ENCODE results near the gene DAB1.

The DAB1 gene

GRCh38 chr1:57300186-57300585 is 123.7 kb downstream of the DAB1 start:
- DNase-seq (ENCODE audit: low spot score): no peak
- no peak overlapping the region for H3K27ac ChIP-seq
- POLR2A ChIA-PET (ENCODE audit: low non-redundant PET): no interaction called here
- CTCF ChIA-PET: interaction anchor here (1.1 kb wide), 1 partner anchor 11 kb away, joined by 5 read pairs; no protein-coding TSS in a partner anchor
- no peak for TF ChIP-seq CTCF (conservative IDR thresholded peaks at IDR 0.05; ENCODE audit: low read depth)

GRCh38 chr1:57296726-57297250 is 127.1 kb downstream of the DAB1 start:
- H3K27ac ChIP-seq: no peak overlapping the region
- ChIA-PET CTCF (no interaction called here), POLR2A (ENCODE audit: low non-redundant PET) (no interaction called here)
- no peak for TF ChIP-seq CTCF (conservative IDR thresholded peaks at IDR 0.05; ENCODE audit: low read depth)
- DNase-seq (ENCODE audit: low spot score): no peak

- ChIA-PET CTCF (interaction anchor here (0.7 kb wide), 1 partner anchor 562 kb away, joined by 4 read pairs; no protein-coding TSS in a partner anchor), POLR2A (ENCODE audit: low non-redundant PET) (no interaction called here)
- H3K27ac ChIP-seq: no peak overlapping the region
- no peak for TF ChIP-seq CTCF (conservative IDR thresholded peaks at IDR 0.05; ENCODE audit: low read depth)
- DNase-seq (ENCODE audit: low spot score): no peak
These were observed 128.5 kb downstream of the DAB1 start for GRCh38 chr1:57295326-57295725.

- no peak for DNase-seq (ENCODE audit: low spot score)
- CTCF ChIA-PET: interaction anchor here (0.6 to 1.0 kb wide), 2 partner anchors 14 to 191 kb away, joined by 3 to 13 read pairs; no protein-coding TSS in a partner anchor
- POLR2A ChIA-PET (ENCODE audit: low non-redundant PET): no interaction called here
- no peak for TF ChIP-seq CTCF (conservative IDR thresholded peaks at IDR 0.05; ENCODE audit: low read depth)
- H3K27ac ChIP-seq: no peak overlapping the region
These were observed 129.7 kb downstream of the DAB1 start for GRCh38 chr1:57294177-57294576.

- no peak overlapping the region for H3K27ac ChIP-seq
- POLR2A ChIA-PET (ENCODE audit: low non-redundant PET): no interaction called here
- CTCF ChIA-PET: no interaction called here
- no peak for TF ChIP-seq CTCF (conservative IDR thresholded peaks at IDR 0.05; ENCODE audit: low read depth)
- DNase-seq (ENCODE audit: low spot score): no peak
These were observed 130.6 kb downstream of the DAB1 start for GRCh38 chr1:57293214-57293613.

GRCh38 chr1:57289781-57290180 is 134.1 kb downstream of the DAB1 start:
- POLR2A ChIA-PET (ENCODE audit: low non-redundant PET): no interaction called here
- CTCF ChIA-PET: no interaction called here

More at GRCh38 chr1:57289781-57290180, 134.1 kb downstream of the DAB1 start:
- TF ChIP-seq CTCF (conservative IDR thresholded peaks at IDR 0.05; ENCODE audit: low read depth): no peak
- DNase-seq (ENCODE audit: low spot score): no peak
- H3K27ac ChIP-seq: no peak overlapping the region
